ENCODE measurements around the gene CKAP4. TPM values are rescaled to one million over a fixed set of nuclear protein-coding genes. Genes with fewer than 3 reads are reported as not detected.
A peak's percentile ranks its signal among the peaks of the same experiment; 100 is the strongest.

Gene CKAP4
- total and polyA plus RNA-seq, 4 donors, result 13.1 to 28.0 (median 25.2) TPM

DNA sequence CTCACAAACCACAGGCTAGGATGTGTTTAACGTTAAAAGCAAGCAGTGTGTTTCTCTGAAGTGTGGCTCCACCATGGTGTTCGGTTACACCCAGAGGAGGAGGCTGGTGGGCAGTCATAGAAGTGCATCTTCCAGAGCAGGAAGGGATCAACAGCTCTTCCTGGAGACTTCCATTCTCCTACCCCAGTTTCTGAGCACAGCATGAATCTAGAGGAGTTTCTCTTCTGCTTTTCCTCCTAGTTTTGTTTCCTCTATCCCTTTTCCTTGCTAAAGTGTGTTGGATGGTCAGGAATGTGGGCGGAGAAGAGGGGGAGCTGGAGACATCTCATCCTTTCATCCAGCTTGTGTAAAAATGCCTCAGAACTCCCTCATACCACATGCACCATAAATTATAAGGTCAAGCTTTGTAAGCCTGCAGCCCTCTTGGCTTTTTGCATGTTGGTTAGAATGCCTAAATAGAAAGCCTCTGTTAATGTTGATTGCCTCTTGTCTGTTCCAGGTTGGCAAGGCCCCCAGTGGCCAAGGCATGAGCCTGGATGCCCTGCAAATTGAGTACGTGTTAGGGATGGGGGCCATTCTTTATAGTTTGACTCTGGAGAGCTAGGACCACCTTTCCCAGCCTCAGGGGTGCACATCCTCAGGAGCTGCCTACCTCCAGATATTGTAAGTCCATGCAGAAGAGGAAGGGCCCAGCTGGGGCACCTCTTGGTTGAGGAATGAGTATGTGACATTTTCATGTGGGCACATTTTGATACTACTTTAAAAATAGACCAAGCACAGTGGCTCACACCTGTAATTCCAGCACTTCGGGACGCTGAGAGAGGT is 4.0 kb upstream of the CKAP4 start (continued):
- TF ChIP-seq, protein P1, sequence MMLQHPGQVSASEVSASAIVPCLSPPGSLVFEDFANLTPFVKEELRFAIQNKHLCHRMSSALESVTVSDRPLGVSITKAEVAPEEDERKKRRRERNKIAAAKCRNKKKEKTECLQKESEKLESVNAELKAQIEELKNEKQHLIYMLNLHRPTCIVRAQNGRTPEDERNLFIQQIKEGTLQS (IDR thresholded peaks at IDR 0.05), result no peak
- no peak for TF ChIP-seq JUND (IDR thresholded peaks at IDR 0.05)

- H3K4me1 ChIP-seq (ENCODE audit: control insufficient read depth in 4 of 4, insufficient read depth in 4 of 4, low read length in 3 of 4), result peaks cover 4 to 26% (median 12%) of the 10 kb centered on the region in 4 donors
- no peak for DNase-seq (ENCODE audit: low spot score)
- no peaks in the 10 kb centered on the region for H3K9me3 ChIP-seq (ENCODE audit: control insufficient read depth in 4 of 4, low read length in 3 of 4)
- H3K36me3 ChIP-seq (ENCODE audit: control insufficient read depth in 4 of 4, insufficient read depth in 3 of 4, low read depth in 1 of 4, low read length in 3 of 4), result no peaks in the 10 kb centered on the region
- TF ChIP-seq NR2F2 (IDR thresholded peaks at IDR 0.05) (no peak), RXRA (IDR thresholded peaks at IDR 0.05) (no peak), SP1 (IDR thresholded peaks at IDR 0.05) (no peak), EGR1 (IDR thresholded peaks at IDR 0.05; ENCODE audit: low read depth in 2 of 2) (no peak), JUND (IDR thresholded peaks at IDR 0.05) (no peak), TAF1 (conservative IDR thresholded peaks at IDR 0.05) (no peak), RAD21 (IDR thresholded peaks at IDR 0.05) (no peak), HNF4G (IDR thresholded peaks at IDR 0.05) (no peak), FOXA2 (IDR thresholded peaks at IDR 0.05) (no peak)
- TF ChIP-seq, protein P2, sequence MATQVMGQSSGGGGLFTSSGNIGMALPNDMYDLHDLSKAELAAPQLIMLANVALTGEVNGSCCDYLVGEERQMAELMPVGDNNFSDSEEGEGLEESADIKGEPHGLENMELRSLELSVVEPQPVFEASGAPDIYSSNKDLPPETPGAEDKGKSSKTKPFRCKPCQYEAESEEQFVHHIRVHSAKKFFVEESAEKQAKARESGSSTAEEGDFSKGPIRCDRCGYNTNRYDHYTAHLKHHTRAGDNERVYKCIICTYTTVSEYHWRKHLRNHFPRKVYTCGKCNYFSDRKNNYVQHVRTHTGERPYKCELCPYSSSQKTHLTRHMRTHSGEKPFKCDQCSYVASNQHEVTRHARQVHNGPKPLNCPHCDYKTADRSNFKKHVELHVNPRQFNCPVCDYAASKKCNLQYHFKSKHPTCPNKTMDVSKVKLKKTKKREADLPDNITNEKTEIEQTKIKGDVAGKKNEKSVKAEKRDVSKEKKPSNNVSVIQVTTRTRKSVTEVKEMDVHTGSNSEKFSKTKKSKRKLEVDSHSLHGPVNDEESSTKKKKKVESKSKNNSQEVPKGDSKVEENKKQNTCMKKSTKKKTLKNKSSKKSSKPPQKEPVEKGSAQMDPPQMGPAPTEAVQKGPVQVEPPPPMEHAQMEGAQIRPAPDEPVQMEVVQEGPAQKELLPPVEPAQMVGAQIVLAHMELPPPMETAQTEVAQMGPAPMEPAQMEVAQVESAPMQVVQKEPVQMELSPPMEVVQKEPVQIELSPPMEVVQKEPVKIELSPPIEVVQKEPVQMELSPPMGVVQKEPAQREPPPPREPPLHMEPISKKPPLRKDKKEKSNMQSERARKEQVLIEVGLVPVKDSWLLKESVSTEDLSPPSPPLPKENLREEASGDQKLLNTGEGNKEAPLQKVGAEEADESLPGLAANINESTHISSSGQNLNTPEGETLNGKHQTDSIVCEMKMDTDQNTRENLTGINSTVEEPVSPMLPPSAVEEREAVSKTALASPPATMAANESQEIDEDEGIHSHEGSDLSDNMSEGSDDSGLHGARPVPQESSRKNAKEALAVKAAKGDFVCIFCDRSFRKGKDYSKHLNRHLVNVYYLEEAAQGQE (IDR thresholded peaks at IDR 0.05), result no peak
- TF ChIP-seq, protein P1 (IDR thresholded peaks at IDR 0.05), result no peak
- H3K4me3 ChIP-seq (ENCODE audit: low read depth in 1 of 3, low read length in 3 of 3), result no peak overlapping the region
- H3K27ac ChIP-seq (ENCODE audit: low read depth in 1 of 2, low read length in 2 of 2), result peak overlapping the region; percentile 58 to 97
- no peaks in the 10 kb centered on the region for H3K27me3 ChIP-seq (ENCODE audit: control insufficient read depth in 4 of 4, insufficient read depth in 4 of 4, low read length in 3 of 4)
- no peak overlapping the region for H3K9ac ChIP-seq (ENCODE audit: low read depth in 1 of 2, low read length in 2 of 2)
- WGBS, result 79% methylated on average over 5 of the region's 5 CpGs
Measured at GRCh38 chr12:106249411-106250135, 1.8 kb upstream of the CKAP4 start.

DNA sequence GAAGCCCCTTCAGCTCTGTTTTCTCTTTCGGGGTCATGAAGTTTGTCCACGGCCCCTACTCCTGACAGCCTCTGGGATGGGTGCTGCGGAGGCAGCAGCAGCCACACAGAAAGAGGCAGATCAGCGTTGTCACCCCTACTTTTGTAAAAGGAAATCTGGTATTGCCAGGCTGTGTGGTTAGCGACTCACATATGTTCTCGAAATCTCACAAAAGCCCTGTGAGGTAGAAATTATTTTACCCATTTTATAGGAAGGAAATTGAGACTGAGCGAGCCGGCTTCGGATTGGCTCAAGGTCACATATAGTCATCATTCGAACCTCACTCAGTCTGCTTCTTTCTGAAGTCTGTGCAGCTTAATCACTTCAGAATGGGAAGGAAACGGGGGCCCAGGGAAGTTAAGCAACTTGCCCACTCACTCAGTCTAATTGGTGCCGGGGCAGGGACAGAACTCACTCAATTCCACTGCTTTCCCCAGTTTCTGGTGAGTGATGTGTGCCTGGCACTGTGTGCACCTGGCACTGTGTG is 1.1 kb upstream of the CKAP4 start:
- peak overlapping the region; percentile 26 to 83 for H3K9ac ChIP-seq (ENCODE audit: low read depth in 1 of 2, low read length in 2 of 2)
- no peaks in the 10 kb centered on the region for H3K27me3 ChIP-seq (ENCODE audit: control insufficient read depth in 4 of 4, insufficient read depth in 4 of 4, low read length in 3 of 4)
- no peak for DNase-seq (ENCODE audit: low spot score)
- peak overlapping the region; percentile 53 to 91 (median 81) for H3K4me3 ChIP-seq (ENCODE audit: low read depth in 1 of 3, low read length in 3 of 3)
- 31% methylated on average over 12 of the region's 12 CpGs for WGBS
- H3K4me1 ChIP-seq (ENCODE audit: control insufficient read depth in 4 of 4, insufficient read depth in 4 of 4, low read length in 3 of 4), result peaks cover 4 to 26% (median 12%) of the 10 kb centered on the region in 4 donors
- no peak for TF ChIP-seq CTCF (IDR thresholded peaks at IDR 0.05; ENCODE audit: low read depth, low read length, missing input control)
- no peak for TF ChIP-seq HNF4A (conservative IDR thresholded peaks at IDR 0.05)
- TF ChIP-seq HNF4G (IDR thresholded peaks at IDR 0.05), result no peak
- TF ChIP-seq FOXA1 (IDR thresholded peaks at IDR 0.05), result no peak
- H3K27ac ChIP-seq (ENCODE audit: low read depth in 1 of 2, low read length in 2 of 2), result peak overlapping the region; percentile 97 to 99
- H3K36me3 ChIP-seq (ENCODE audit: control insufficient read depth in 4 of 4, insufficient read depth in 3 of 4, low read depth in 1 of 4, low read length in 3 of 4), result no peaks in the 10 kb centered on the region
- H3K9me3 ChIP-seq (ENCODE audit: control insufficient read depth in 4 of 4, low read length in 3 of 4), result no peaks in the 10 kb centered on the region
